ENCODE data around the gene SORCS2. TPM values are rescaled to one million over a fixed set of nuclear protein-coding genes. Genes with fewer than 3 reads are reported as not detected.
A peak's percentile ranks its signal among the peaks of the same experiment; 100 is the strongest.

SORCS2 gene
- total RNA-seq, 1 experiment from 2014 or later, result not detected

GRCh38 chr4:7253837-7254236 is 61.5 kb downstream of the SORCS2 start:
- BruUV-seq (replicated peaks), result no TSS peak
- Mint-ChIP-seq H3K27ac (ENCODE audit: low read depth, unreplicated experiment) (no peak overlapping the region), H3K9me3 (ENCODE audit: unreplicated experiment) (no peaks in the 10 kb centered on the region), H3K27me3 (ENCODE audit: insufficient read depth, unreplicated experiment) (peaks cover under 1% of the 10 kb centered on the region), H3K4me3 (ENCODE audit: unreplicated experiment) (no peak overlapping the region), H3K36me3 (ENCODE audit: insufficient read depth, unreplicated experiment) (no peaks in the 10 kb centered on the region), H3K4me1 (ENCODE audit: insufficient read depth, unreplicated experiment) (peaks cover 10% of the 10 kb centered on the region)
- no peak for DNase-seq (ENCODE audit: unreplicated experiment)
- CTCF ChIA-PET, result interaction anchor here (0.9 kb wide), 1 partner anchor 921 kb away, joined by 3 read pairs; no protein-coding TSS in a partner anchor
- TF ChIP-seq, protein P1, sequence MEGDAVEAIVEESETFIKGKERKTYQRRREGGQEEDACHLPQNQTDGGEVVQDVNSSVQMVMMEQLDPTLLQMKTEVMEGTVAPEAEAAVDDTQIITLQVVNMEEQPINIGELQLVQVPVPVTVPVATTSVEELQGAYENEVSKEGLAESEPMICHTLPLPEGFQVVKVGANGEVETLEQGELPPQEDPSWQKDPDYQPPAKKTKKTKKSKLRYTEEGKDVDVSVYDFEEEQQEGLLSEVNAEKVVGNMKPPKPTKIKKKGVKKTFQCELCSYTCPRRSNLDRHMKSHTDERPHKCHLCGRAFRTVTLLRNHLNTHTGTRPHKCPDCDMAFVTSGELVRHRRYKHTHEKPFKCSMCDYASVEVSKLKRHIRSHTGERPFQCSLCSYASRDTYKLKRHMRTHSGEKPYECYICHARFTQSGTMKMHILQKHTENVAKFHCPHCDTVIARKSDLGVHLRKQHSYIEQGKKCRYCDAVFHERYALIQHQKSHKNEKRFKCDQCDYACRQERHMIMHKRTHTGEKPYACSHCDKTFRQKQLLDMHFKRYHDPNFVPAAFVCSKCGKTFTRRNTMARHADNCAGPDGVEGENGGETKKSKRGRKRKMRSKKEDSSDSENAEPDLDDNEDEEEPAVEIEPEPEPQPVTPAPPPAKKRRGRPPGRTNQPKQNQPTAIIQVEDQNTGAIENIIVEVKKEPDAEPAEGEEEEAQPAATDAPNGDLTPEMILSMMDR (IDR thresholded peaks at IDR 0.05; ENCODE audit: unreplicated experiment), result no peak
- intact Hi-C loops (cut with micrococcal nuclease), result no loop called here
- POLR2A ChIA-PET, result no interaction called here

DNA sequence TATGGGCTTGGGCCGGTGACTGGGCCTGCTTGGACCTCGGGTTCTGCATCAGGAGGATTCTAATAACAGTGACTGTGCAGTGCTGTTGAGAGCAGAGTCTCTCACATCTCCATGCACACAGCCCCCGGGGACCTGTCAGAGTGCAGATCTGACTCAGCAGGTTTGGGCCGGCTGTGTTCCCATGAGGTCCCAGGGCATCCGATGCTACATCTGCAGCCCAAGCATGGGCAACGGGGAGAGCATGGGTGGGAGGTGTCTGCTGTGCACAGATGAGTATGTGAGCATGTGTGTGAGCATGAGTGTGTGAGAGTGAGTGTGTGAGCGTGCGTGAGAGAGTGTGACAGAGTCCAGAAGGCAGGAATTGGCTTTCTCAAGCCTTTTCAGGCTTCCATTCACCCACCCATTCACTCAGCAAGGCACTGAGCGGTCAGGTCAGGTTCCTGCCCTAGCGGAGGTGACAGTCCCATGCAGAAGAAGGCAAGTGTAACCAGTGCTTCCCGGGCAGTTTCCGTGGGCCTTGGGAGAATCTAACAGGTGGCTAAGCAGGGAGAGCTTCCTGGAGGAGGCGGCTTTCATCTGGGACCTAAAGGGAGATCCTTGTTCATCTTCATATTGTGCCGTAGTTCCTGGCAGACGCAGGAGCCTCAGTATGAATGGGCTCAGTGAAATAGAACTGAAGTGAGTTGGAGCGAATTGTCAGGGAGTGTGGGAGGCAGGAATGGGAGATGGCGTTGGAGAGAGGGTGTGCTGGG is 62.6 kb downstream of the SORCS2 start:
- DNase-seq (ENCODE audit: unreplicated experiment), result no peak
- ChIA-PET POLR2A (no interaction called here), CTCF (no interaction called here)
- Mint-ChIP-seq H3K4me1 (ENCODE audit: insufficient read depth, unreplicated experiment) (peaks cover 10% of the 10 kb centered on the region), H3K27ac (ENCODE audit: low read depth, unreplicated experiment) (peak overlapping the region; percentile 63), H3K36me3 (ENCODE audit: insufficient read depth, unreplicated experiment) (no peaks in the 10 kb centered on the region), H3K4me3 (ENCODE audit: unreplicated experiment) (no peak overlapping the region), H3K27me3 (ENCODE audit: insufficient read depth, unreplicated experiment) (peaks cover 11% of the 10 kb centered on the region), H3K9me3 (ENCODE audit: unreplicated experiment) (no peaks in the 10 kb centered on the region)
- intact Hi-C loops (cut with micrococcal nuclease), result no loop called here
- TF ChIP-seq, protein P1 (IDR thresholded peaks at IDR 0.05; ENCODE audit: unreplicated experiment), result no peak
- no TSS peak for BruUV-seq (replicated peaks)

GRCh38 chr4:7255488-7255881 is 63.1 kb downstream of the SORCS2 start:
- Mint-ChIP-seq H3K9me3 (ENCODE audit: unreplicated experiment) (no peaks in the 10 kb centered on the region), H3K4me1 (ENCODE audit: insufficient read depth, unreplicated experiment) (peaks cover 10% of the 10 kb centered on the region), H3K4me3 (ENCODE audit: unreplicated experiment) (no peak overlapping the region), H3K36me3 (ENCODE audit: insufficient read depth, unreplicated experiment) (no peaks in the 10 kb centered on the region), H3K27me3 (ENCODE audit: insufficient read depth, unreplicated experiment) (peaks cover 17% of the 10 kb centered on the region), H3K27ac (ENCODE audit: low read depth, unreplicated experiment) (peak overlapping the region; percentile 63)
- TF ChIP-seq, protein P1 (IDR thresholded peaks at IDR 0.05; ENCODE audit: unreplicated experiment), result no peak
- ChIA-PET CTCF (no interaction called here), POLR2A (no interaction called here)
- no peak for DNase-seq (ENCODE audit: unreplicated experiment)
- intact Hi-C loops (cut with micrococcal nuclease), result no loop called here
- no TSS peak for BruUV-seq (replicated peaks)

GRCh38 chr4:7255996-7256395 is 63.7 kb downstream of the SORCS2 start:
- Mint-ChIP-seq H3K9me3 (ENCODE audit: unreplicated experiment) (no peaks in the 10 kb centered on the region), H3K27ac (ENCODE audit: low read depth, unreplicated experiment) (peak overlapping the region; percentile 63), H3K36me3 (ENCODE audit: insufficient read depth, unreplicated experiment) (no peaks in the 10 kb centered on the region), H3K4me3 (ENCODE audit: unreplicated experiment) (no peak overlapping the region), H3K27me3 (ENCODE audit: insufficient read depth, unreplicated experiment) (peaks cover 22% of the 10 kb centered on the region), H3K4me1 (ENCODE audit: insufficient read depth, unreplicated experiment) (peaks cover 10% of the 10 kb centered on the region)
- ChIA-PET POLR2A (no interaction called here), CTCF (no interaction called here)
- intact Hi-C loops (cut with micrococcal nuclease), result no loop called here
- no peak for DNase-seq (ENCODE audit: unreplicated experiment)
- TF ChIP-seq, protein P1 (IDR thresholded peaks at IDR 0.05; ENCODE audit: unreplicated experiment), result no peak
- BruUV-seq (replicated peaks), result no TSS peak

Measured in MCF 10A (cell line).